ENCODE measurements around the gene PDGFA. TPM values are rescaled to one million over a fixed set of nuclear protein-coding genes. Genes with fewer than 3 reads are reported as not detected.
"Not testable (repeated sequence)": the region's sequence is repeated elsewhere in the genome, so short reads cannot be mapped to it uniquely, and the experiment has no call there.

The PDGFA gene
- total RNA-seq, 1 experiment from 2014 or later = 26.9 TPM

DNA sequence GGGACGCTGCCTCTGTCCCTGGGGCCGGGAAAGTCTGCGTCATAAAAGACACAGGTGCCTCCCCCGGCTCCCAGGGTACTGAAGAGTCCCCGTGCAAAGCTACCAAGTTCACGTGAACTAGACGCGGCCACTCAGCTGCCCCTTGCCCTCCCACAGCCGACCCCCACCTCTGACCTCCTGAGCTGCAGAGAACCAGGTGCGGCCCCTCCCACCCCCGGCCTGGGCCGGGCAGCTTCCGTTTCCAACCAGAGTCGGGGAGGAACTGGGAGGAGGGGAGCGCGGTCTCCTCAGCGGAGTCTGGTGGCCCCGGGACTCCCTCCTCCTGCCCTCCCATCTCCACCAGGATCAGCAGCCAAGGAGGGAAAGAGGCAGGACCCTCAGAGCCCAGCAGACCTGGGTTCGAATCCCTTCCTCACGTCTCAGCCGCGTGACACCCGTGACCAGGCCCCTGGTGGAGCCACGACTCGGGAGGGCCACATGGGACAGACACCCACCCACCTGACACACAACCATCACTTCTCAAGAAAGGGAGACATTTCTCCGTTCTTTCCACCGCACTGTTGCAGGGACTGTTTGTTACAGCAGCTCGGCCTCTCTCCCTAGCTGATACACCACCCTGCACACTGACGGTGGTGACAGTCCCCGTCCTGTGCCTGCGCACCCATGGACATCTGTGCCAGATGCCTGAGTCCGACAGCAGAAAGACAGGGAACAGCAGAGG, 37.4 kb upstream of the PDGFA start:
- no peak for DNase-seq
- Histone ChIP-seq H3K27me3 (no peaks in the 10 kb centered on the region), H3K9me3 (replicated peaks) (no peaks in the 10 kb centered on the region), H3K27ac (no peak overlapping the region), H3K4me3 (no peak overlapping the region), H3K36me3 (no peaks in the 10 kb centered on the region), H3K4me1 (peaks cover 3% of the 10 kb centered on the region; the same call in 1 of the 2 replicates)

DNA sequence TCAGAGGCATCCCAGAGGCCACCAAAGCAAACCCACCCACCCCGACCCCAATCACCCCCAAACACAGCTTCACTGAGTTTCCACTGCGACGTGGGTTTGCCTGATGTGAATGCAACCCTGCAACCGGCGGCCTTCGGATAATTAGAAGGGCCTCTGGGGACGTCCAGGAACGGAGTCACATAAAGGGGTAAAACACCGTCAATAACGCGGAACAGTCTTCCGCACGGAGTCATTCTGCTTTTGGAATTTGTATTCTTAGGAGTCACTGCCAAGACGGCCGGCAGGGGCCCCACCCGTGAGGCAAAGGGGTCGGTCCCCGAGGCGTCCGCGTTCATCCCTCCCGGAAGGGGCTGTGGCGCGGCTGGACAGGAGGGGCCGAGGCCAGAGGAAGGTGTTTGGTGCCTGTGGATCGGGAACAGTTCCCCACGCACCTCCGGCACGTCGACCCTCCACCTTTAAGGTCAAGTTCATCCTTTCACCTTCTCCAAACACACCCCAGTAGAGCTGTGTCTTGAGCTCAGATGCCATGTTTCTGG, 36.7 kb upstream of the PDGFA start:
- no peak for DNase-seq
- no peaks in the 10 kb centered on the region for H3K9me3 ChIP-seq (replicated peaks)
- H3K4me1 ChIP-seq = peaks cover 3% of the 10 kb centered on the region; the same call in 1 of the 2 replicates
- no peaks in the 10 kb centered on the region for H3K36me3 ChIP-seq
- no peak overlapping the region for H3K4me3 ChIP-seq
- no peaks in the 10 kb centered on the region for H3K27me3 ChIP-seq
- no peak overlapping the region for H3K27ac ChIP-seq

DNA sequence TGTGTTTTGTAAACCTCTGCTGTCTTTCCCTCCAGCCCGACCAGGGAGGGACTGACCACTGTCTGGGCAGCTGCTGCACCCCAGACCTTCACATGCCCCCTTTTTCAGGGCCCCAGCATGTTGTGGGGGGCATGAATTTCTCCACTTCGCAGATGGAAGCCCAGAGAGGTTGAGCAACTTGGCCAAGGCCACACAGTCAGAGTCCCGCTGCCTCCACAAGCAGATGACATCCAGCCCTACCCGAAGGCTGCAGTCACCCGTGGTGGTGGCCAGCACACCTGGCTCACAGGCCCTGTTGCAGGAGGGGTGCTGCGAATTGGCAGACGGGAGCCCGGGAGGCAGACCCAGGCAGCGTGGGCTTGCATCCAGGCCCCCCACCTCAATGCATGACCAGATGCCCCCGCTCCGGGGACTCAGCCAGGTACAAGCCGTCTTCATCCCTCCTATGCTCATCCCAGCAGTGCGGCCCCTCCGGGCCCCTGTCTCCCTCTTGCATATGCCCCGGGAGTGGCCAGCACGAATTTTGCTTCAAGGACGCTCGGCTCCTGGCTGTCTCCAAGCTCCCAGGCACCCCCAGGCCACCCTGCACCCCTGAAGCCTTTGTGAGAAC, 36.0 kb upstream of the PDGFA start:
- Histone ChIP-seq H3K4me1 (no peaks in the 10 kb centered on the region), H3K4me3 (no peak overlapping the region), H3K9me3 (replicated peaks) (no peaks in the 10 kb centered on the region), H3K27me3 (no peaks in the 10 kb centered on the region), H3K27ac (no peak overlapping the region), H3K36me3 (no peaks in the 10 kb centered on the region)
- no peak for DNase-seq

DNA sequence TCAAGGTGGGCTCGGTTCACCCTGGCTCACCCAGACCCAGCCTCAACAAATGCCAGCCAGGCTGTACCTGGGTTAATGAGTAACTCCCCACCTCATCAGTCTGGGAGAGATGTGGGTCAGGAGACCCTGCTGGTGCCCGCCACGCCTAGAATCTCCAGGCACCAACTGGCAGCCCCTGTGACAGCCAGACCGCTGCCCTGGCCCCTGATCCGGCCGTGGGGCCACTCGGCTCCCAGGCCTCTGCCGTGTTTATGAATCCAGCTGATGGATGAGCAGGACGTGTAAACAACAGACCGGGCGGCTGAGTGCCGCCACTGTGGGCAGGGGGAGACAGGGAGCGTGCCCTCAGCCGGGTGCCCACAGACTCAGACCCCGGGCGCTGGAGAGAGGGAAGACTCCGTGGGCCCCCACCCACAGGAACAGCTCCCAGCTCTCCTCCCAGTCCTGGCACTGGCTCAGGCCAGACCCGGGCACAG, 34.0 kb upstream of the PDGFA start:
- Histone ChIP-seq H3K27ac (no peak overlapping the region), H3K36me3 (no peaks in the 10 kb centered on the region)

DNA sequence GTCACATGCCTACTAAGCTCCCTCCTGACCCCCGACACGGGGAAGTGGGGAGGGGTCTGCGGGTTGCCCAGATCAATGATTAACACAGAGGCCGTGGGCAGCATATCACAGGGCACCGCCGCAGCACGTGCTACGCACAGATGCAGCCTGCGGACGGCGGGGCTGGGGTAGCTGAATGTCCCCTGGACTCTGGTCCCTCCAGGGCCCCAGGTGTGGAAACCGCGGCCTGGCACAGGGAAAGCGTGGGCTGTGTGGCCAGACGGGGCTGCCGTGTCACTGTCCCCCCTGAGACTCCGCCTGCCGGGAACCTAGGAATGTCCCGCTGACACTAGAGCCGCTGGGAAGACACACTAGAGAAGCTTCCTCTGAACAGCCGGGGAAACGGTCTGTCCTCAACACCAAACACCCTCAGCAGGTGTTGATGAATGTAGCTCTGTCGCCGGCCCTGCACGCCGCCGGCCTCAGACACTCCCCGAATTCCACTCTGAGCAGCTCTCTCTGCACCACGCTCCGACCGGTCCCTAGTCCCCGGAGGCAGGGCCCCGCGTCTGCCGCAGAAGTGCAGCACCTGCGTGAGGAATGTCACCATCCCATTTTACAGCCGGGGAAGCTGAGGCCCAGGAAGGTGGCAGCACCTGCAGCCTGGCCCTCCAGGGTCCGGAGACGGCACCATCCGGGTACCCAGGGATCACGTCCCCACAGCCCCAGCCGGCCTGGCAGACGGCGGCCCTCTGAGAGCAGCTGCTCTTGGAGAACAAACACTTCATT, 33.4 kb upstream of the PDGFA start:
- Histone ChIP-seq H3K9me3 (replicated peaks) (no peaks in the 10 kb centered on the region), H3K4me1 (no peaks in the 10 kb centered on the region), H3K36me3 (no peaks in the 10 kb centered on the region), H3K27ac (no peak overlapping the region), H3K4me3 (no peak overlapping the region), H3K27me3 (no peaks in the 10 kb centered on the region)
- DNase-seq = no peak

More for the DNA sequence above, 34.0 kb upstream of the PDGFA start:
- Histone ChIP-seq H3K4me1 (no peaks in the 10 kb centered on the region), H3K4me3 (no peak overlapping the region), H3K9me3 (replicated peaks) (no peaks in the 10 kb centered on the region), H3K27me3 (no peaks in the 10 kb centered on the region)
- DNase-seq = no peak

DNA sequence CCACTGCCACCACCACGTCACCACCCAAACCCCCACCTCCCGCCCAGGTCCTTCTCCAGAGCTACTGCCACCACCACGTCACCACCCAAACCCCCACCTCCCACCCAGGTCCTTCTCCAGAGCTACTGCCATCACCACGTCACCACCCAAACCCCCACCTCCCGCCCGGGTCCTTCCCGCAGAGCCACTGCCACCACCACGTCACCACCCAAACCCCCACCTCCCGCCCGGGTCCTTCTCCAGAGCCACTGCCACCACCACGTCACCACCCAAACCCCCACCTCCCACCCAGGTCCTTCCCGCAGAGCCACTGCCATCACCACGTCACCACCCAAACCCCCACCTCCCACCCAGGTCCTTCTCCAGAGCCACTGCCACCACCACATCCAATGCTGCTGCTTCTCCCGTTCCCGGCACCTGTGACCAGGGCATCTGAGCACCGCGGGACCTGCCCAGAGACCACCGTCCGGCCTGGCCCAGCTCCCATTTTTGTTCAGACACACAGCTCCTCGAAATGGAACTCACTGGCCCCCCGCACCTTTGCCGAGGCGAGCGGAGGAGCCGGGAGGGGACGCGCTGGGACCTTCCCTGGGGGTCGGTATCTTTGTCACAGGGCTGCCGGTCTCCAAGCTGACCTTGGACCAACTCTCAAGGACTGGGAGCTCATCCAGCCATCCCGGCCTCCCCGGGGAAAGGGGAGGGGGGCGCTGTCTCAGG, 32.7 kb upstream of the PDGFA start:
- H3K9me3 ChIP-seq (replicated peaks); H3K27ac ChIP-seq; H3K27me3 ChIP-seq; H3K4me1 ChIP-seq; DNase-seq; H3K4me3 ChIP-seq; H3K36me3 ChIP-seq: not testable (repeated sequence)

DNA sequence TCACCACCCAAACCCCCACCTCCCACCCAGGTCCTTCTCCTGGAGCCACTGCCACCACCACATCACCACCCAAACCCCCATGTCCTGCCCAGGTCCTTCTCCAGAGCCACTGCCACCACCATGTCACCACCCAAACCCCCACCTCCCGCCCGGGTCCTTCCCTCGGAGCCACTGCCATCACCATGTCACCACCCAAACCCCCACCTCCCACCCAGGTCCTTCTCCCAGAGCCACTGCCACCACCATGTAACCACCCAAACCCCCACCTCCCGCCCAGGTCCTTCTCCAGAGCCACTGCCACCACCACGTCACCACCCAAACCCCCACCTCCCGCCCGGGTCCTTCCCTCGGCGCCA, 31.9 kb upstream of the PDGFA start:
- not testable (repeated sequence) for H3K4me3 ChIP-seq; H3K27ac ChIP-seq; DNase-seq; H3K27me3 ChIP-seq; H3K9me3 ChIP-seq (replicated peaks); H3K36me3 ChIP-seq; H3K4me1 ChIP-seq

DNA sequence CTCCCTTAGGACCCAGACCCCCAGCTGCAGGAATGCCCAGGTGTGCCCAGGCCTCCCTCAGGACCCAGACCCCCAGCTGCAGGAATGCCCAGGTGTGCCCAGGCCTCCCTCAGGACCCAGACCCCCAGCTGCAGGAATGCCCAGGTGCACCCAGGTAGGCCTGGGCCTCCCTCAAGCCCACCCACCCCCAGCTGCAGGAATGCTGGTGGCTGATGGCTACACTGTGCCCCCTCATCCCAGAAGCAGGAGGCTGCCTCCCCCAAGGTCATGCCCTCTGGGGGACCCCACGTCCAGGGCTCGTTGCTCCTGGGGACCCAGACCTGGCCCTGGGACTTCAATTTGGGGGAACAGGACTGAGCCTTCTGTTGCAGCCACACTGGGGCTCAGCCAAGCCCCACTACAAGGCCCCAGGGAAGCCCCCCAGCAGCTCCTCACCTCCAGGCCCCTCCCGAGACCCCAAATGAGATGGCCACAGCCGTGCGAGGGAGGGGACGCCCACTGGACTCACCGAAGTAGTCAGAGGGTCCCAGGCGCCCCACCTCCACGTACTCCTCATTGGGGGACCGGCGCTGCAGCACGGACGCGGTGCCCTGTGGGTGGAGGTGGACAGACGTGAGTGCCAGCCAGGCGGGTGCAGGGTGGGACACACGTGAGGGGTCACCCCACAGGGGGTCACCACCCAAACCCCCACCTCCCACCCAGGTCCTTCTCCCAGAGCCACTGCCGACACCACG, 31.4 kb upstream of the PDGFA start:
- Histone ChIP-seq H3K27ac (no peak overlapping the region), H3K36me3 (no peaks in the 10 kb centered on the region), H3K4me3 (no peak overlapping the region)

DNA sequence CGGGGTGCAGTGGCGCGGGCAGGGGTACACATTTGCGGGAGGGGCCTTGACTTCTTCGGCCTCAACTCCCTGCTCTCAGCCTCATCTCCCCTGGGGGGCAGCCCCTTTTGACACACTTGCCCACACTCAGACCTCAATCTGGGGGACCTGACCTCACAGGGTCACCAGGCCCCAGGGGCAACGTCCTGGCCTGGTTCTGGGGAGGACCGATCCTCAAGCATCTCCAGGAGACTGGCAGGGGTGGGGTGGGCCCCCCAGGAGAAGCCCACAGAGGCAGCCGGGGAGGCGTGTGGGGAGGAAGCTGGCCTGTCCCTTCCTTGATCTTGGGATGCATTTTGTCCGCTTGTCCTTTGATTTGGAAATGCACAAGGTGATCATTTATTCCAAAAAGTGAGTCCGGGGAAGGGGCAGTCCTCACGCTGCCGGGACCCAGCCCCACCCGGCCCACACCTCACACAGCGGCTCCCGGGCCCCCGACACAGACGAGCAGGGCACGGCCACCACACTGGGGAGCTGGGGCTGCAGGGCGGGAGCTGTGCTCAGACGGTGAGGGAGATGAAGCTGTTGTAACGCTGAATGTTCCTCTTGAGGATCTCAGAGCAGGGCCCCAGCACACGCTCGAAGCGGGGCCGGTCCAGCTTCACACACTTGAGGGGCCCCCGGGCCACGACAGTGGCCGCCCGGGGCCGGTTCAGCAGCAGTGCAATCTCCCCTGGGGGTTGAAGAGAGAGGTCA, 30.4 kb upstream of the PDGFA start:
- DNase-seq = no peak

More for the DNA sequence above, 31.4 kb upstream of the PDGFA start:
- DNase-seq = no peak
- Histone ChIP-seq H3K4me1 (no peaks in the 10 kb centered on the region), H3K9me3 (replicated peaks) (no peaks in the 10 kb centered on the region), H3K27me3 (no peaks in the 10 kb centered on the region)

DNA sequence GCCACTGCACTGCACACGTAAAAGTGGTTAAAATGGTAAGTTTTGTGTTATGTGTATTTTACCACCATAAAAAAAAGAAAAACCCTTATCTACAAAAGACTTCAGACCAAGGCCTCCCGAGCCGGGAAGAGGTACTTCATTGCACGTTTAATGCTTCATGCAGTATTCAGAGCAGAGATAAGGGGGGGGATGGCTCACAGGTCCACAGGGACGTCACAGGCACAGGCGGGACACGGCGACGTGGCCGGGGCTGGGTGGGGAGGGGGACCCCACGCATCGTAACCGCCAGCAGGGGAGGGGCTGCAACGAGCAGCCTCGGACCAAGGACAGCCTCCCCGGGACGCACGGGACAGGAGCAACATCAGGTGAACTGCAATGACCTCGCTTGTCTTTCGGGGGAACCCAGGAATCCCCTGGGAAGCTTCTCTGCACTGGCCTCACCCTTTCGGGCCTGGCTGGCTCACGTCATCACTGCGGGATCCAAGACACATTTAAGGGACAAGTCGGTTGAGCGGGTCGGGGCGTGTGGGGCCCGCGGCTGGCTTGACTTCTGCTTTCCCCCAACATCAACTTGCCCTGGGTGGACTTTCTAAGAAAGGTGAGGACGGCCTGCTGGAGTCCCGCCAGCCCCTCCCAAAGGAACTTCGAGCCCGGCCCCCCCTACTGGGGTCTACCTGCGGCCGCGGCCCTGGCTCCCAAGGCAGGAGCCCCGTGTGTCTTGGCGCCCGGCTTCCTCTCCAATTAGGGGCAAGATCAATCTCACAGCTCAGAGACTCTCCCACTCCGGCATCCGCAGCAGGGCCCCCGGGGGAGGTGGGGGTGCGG, 29.6 kb upstream of the PDGFA start:
- no peaks in the 10 kb centered on the region for H3K36me3 ChIP-seq
- no peaks in the 10 kb centered on the region for H3K9me3 ChIP-seq (replicated peaks)
- no peaks in the 10 kb centered on the region for H3K4me1 ChIP-seq
- no peak overlapping the region for H3K4me3 ChIP-seq
- no peak for DNase-seq
- H3K27ac ChIP-seq = no peak overlapping the region
- no peaks in the 10 kb centered on the region for H3K27me3 ChIP-seq

More for the DNA sequence above, 30.4 kb upstream of the PDGFA start:
- no peaks in the 10 kb centered on the region for H3K9me3 ChIP-seq (replicated peaks)
- no peak overlapping the region for H3K27ac ChIP-seq
- no peaks in the 10 kb centered on the region for H3K36me3 ChIP-seq
- H3K4me1 ChIP-seq = no peaks in the 10 kb centered on the region
- no peaks in the 10 kb centered on the region for H3K27me3 ChIP-seq
- H3K4me3 ChIP-seq = no peak overlapping the region

DNA sequence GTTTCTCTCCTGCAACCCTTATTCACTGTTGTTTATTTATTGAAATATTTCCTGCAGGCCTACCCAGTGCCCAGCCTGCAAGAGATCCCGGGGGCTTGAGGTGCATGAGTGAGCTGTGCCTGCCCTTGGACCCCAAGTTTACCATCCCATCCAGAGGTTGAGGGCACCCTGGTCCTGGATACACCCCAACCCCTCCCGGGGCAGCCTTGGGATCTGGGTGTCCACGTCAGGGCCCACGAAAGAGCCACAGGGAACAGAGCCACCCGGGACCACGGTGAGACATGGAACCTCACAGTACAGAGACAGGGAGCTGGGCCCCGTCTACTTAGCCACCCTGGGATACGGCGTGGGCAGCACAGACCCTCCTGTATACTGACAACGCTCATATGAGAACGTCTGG, 28.8 kb upstream of the PDGFA start:
- Histone ChIP-seq H3K9me3 (replicated peaks) (no peaks in the 10 kb centered on the region), H3K4me3 (no peak overlapping the region), H3K4me1 (no peaks in the 10 kb centered on the region), H3K27me3 (no peaks in the 10 kb centered on the region), H3K27ac (no peak overlapping the region), H3K36me3 (no peaks in the 10 kb centered on the region)
- DNase-seq = no peak

DNA sequence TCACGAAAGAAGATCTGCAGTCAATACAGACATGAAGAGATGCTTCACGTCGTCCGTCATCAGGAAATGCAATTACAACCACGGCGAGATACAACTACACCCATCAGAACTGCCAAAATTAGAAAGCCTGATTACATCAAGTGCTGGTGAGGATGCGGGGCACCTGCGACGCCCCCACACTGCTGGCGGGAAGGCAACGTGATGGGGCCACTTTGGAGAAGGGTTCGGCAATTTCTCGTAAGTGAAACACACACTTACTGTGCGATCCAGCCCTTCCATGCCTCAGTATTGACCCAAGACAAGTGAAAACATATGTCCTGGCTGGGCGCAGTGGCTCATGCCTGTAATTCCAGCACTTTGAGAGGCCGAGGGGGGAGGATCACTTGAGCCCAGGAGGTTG, 25.8 kb upstream of the PDGFA start:
- no peaks in the 10 kb centered on the region for H3K9me3 ChIP-seq (replicated peaks)
- H3K4me3 ChIP-seq = no peak overlapping the region
- no peak overlapping the region for H3K27ac ChIP-seq
- H3K36me3 ChIP-seq = no peaks in the 10 kb centered on the region
- peaks cover 8% of the 10 kb centered on the region for H3K4me1 ChIP-seq
- DNase-seq = no peak
- H3K27me3 ChIP-seq = no peaks in the 10 kb centered on the region

Data from SJCRH30 (cell line).